ENCODE data around the gene LCT. TPM values are rescaled to one million over a fixed set of nuclear protein-coding genes. Genes with fewer than 3 reads are reported as not detected.
A peak's percentile ranks its signal among the peaks of the same experiment; 100 is the strongest.

The LCT gene
- total RNA-seq, 1 experiment from 2014 or later: not detected

DNA sequence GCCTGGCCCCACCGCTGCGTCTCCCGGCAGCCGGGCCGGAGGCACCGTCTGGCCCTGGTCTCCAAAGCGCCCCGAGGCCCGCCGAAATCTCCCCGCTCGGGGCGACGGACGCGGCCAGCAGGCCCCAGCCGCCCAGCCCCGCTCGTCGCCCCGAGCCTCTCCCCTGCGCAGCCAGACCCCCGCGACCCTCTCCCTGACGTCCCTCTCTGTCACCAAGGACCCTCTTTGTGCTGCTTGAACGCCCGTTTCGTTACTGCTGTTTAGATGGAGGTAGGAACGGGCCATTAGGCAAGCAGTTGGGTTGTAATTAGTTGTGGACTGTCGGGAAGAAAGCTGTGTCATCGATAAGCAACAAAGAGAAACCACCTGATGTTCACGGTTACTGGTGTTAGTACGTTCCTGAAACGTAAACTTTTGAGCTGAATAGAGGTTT is 94.6 kb downstream of the LCT start:
- DNase-seq (ENCODE audit: low spot score): peak; percentile 59

DNA sequence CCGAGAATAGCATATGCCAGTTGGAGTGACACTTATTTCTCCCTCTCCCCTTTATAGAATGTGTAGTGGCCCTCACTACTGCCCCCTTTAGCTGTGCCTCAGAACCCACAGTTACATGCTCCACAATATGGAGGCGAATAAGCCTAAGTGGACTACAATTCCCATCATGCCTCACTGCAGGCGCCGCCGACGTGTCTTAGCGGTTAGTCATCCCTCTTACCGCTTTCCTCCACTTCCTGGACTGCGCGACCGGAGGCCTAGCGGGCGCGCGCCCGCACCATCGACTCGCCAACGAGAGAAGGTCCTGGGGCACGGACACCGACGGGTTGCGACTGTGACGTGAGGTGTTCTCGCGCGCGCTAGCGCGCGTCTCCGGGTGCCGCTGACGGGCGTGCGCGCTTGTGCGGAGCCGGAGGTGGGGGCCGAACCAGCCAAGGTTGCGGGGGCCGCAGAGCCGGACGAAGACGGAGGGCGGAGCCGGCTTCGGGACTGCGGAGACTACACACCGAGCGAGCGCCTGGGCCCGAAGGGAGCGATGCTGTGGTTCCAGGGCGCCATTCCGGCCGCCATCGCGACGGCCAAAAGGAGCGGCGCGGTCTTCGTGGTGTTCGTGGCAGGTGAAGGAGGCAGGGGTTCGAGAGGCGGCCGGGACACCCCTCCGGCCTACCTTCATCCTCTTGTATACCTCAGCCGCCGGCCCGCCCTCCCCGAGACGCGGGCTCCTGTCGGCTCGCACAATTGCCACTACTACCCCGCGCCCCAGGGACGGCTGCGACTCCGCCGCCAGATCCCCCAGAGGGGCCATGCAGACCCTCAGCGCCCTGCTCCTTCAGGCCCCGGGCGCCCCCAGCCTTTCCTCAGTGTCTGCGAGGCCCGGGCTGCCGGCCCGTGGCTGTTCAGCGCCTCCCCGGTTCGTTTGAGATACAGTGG is 95.3 kb downstream of the LCT start, which contains the start of gene UBXN4:
TSS of gene UBXN4 (plus strand) at position 461 of the 930 bp plus-strand sequence. CDS start at position 536, 75 bp downstream.
- peak; percentile 98 for DNase-seq (ENCODE audit: low spot score)

- no peak for DNase-seq (ENCODE audit: low spot score)
Measured at GRCh38 chr2:135741043-135741394, 96.0 kb downstream of the LCT start.

GRCh38 chr2:135740206-135740605 is 96.8 kb downstream of the LCT start:
- DNase-seq (ENCODE audit: low spot score): no peak

Other genes starting within 250 kb of the LCT start
- 101 and 114 TPM in 2 replicates for gene UBXN4, start 95.3 kb downstream of the LCT start, total RNA-seq (2014; rRNA removed; shearing (Covaris generic))
- 38.9 and 39.1 TPM in 2 replicates for gene MCM6, start 39.3 kb upstream of the LCT start, total RNA-seq (2014; rRNA removed; shearing (Covaris generic))
- 116 and 134 TPM in 2 replicates for gene DARS1, start 148.4 kb upstream of the LCT start, total RNA-seq (2014; rRNA removed; shearing (Covaris generic))

Data from A172 (cell line).